ENCODE results near the gene TCF3. TPM values are rescaled to one million over a fixed set of nuclear protein-coding genes. Genes with fewer than 3 reads are reported as not detected.

Gene TCF3
- total RNA-seq, 1 donor = 55.0 TPM

- DNase-seq (ENCODE audit: insufficient read length, low spot score, missing footprints) = no peak
- H3K4me2 ChIP-seq (ENCODE audit: insufficient read depth, low read length) = no peak overlapping the region
- H2AFZ ChIP-seq (ENCODE audit: low read length) = no peak overlapping the region
- H3K36me3 ChIP-seq (ENCODE audit: insufficient read depth, low read length) = peaks cover 40% of the 10 kb centered on the region
- no peak overlapping the region for H3K4me3 ChIP-seq (ENCODE audit: insufficient read depth, low read length)
- H3K79me2 ChIP-seq (ENCODE audit: insufficient read depth, low read length) = no peaks in the 10 kb centered on the region
- peaks cover 19% of the 10 kb centered on the region for H4K20me1 ChIP-seq (ENCODE audit: insufficient read depth, low read length)
- no peak overlapping the region for H3K27ac ChIP-seq (ENCODE audit: low read depth, low read length)
- H3K9me3 ChIP-seq (ENCODE audit: low read depth, low read length) = no peaks in the 10 kb centered on the region
- H3K4me1 ChIP-seq (ENCODE audit: insufficient read depth, low read length) = no peaks in the 10 kb centered on the region
- no peaks in the 10 kb centered on the region for H3K27me3 ChIP-seq (ENCODE audit: insufficient read depth, low read length)
- TF ChIP-seq, protein P1, sequence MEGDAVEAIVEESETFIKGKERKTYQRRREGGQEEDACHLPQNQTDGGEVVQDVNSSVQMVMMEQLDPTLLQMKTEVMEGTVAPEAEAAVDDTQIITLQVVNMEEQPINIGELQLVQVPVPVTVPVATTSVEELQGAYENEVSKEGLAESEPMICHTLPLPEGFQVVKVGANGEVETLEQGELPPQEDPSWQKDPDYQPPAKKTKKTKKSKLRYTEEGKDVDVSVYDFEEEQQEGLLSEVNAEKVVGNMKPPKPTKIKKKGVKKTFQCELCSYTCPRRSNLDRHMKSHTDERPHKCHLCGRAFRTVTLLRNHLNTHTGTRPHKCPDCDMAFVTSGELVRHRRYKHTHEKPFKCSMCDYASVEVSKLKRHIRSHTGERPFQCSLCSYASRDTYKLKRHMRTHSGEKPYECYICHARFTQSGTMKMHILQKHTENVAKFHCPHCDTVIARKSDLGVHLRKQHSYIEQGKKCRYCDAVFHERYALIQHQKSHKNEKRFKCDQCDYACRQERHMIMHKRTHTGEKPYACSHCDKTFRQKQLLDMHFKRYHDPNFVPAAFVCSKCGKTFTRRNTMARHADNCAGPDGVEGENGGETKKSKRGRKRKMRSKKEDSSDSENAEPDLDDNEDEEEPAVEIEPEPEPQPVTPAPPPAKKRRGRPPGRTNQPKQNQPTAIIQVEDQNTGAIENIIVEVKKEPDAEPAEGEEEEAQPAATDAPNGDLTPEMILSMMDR (IDR thresholded peaks at IDR 0.05; ENCODE audit: extremely low read depth, low read depth, low read length) = no peak
These were observed 29.9 kb downstream of the TCF3 start for GRCh38 chr19:1622541-1622940.

DNA sequence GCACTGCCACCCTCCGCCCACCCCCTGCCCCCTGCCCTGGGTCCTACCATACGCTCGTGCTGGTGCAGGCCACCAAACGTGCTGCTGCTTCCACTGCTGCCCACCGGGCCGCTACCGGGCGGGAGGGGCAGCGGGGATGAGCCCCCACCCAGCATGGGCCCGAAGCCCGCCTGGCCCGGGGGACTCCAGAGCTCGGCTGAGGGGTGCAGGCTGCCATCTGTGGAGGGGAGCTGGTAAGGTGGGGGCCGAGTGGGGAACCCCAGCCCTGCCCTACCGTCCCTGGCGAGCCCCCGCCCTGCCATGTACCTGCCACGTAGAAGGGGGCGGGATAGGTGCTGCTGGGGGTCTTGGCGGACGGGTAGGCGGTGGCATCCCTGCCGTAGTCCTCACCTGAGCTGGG, 30.4 kb downstream of the TCF3 start:
- no peak overlapping the region for H2AFZ ChIP-seq (ENCODE audit: low read length)
- H3K27ac ChIP-seq (ENCODE audit: low read depth, low read length) = no peak overlapping the region
- peaks cover 40% of the 10 kb centered on the region for H3K36me3 ChIP-seq (ENCODE audit: insufficient read depth, low read length)
- no peaks in the 10 kb centered on the region for H3K9me3 ChIP-seq (ENCODE audit: low read depth, low read length)
- no peak overlapping the region for H3K4me3 ChIP-seq (ENCODE audit: insufficient read depth, low read length)
- H3K27me3 ChIP-seq (ENCODE audit: insufficient read depth, low read length) = no peaks in the 10 kb centered on the region
- TF ChIP-seq, protein P1 (IDR thresholded peaks at IDR 0.05; ENCODE audit: extremely low read depth, low read depth, low read length) = no peak
- no peak overlapping the region for H3K4me2 ChIP-seq (ENCODE audit: insufficient read depth, low read length)
- DNase-seq (ENCODE audit: insufficient read length, low spot score, missing footprints) = no peak
- H4K20me1 ChIP-seq (ENCODE audit: insufficient read depth, low read length) = peaks cover 20% of the 10 kb centered on the region
- no peaks in the 10 kb centered on the region for H3K4me1 ChIP-seq (ENCODE audit: insufficient read depth, low read length)
- H3K79me2 ChIP-seq (ENCODE audit: insufficient read depth, low read length) = no peaks in the 10 kb centered on the region

- no peaks in the 10 kb centered on the region for H3K9me3 ChIP-seq (ENCODE audit: low read depth, low read length)
- H3K27me3 ChIP-seq (ENCODE audit: insufficient read depth, low read length) = no peaks in the 10 kb centered on the region
- H3K36me3 ChIP-seq (ENCODE audit: insufficient read depth, low read length) = peaks cover 42% of the 10 kb centered on the region
- peaks cover 23% of the 10 kb centered on the region for H4K20me1 ChIP-seq (ENCODE audit: insufficient read depth, low read length)
- H2AFZ ChIP-seq (ENCODE audit: low read length) = no peak overlapping the region
- no peak overlapping the region for H3K4me3 ChIP-seq (ENCODE audit: insufficient read depth, low read length)
- TF ChIP-seq, protein P1 (IDR thresholded peaks at IDR 0.05; ENCODE audit: extremely low read depth, low read depth, low read length) = no peak
- no peaks in the 10 kb centered on the region for H3K79me2 ChIP-seq (ENCODE audit: insufficient read depth, low read length)
- no peaks in the 10 kb centered on the region for H3K4me1 ChIP-seq (ENCODE audit: insufficient read depth, low read length)
- no peak overlapping the region for H3K27ac ChIP-seq (ENCODE audit: low read depth, low read length)
- no peak for DNase-seq (ENCODE audit: insufficient read length, low spot score, missing footprints)
- no peak overlapping the region for H3K4me2 ChIP-seq (ENCODE audit: insufficient read depth, low read length)
These were observed 30.8 kb downstream of the TCF3 start for GRCh38 chr19:1621574-1621973.

DNA sequence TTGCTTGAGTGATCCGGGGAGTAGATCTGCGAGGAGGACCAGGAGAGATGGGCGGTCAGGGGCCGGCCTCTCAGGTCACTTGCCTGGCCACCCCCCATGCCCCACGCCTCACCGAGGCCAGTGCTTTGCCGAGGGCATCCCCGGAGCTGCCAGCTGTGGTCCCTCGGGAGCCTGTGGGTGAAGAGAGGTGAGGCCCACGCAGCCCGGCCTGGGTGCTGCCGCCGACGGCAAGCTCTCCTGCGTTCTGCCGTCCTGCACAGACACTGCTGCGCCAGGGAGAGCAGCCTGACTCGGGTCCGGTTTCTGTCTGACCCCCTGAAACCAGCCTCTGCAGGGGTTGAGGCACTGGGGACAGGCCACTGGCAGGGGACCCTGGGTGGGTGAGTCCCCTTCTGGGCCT, 31.4 kb downstream of the TCF3 start:
- H3K27me3 ChIP-seq (ENCODE audit: insufficient read depth, low read length) = no peaks in the 10 kb centered on the region
- peaks cover 23% of the 10 kb centered on the region for H4K20me1 ChIP-seq (ENCODE audit: insufficient read depth, low read length)
- no peak for DNase-seq (ENCODE audit: insufficient read length, low spot score, missing footprints)
- H3K36me3 ChIP-seq (ENCODE audit: insufficient read depth, low read length) = peaks cover 43% of the 10 kb centered on the region
- no peaks in the 10 kb centered on the region for H3K79me2 ChIP-seq (ENCODE audit: insufficient read depth, low read length)
- no peaks in the 10 kb centered on the region for H3K9me3 ChIP-seq (ENCODE audit: low read depth, low read length)
- no peak overlapping the region for H3K4me3 ChIP-seq (ENCODE audit: insufficient read depth, low read length)
- H2AFZ ChIP-seq (ENCODE audit: low read length) = no peak overlapping the region
- H3K27ac ChIP-seq (ENCODE audit: low read depth, low read length) = no peak overlapping the region
- no peaks in the 10 kb centered on the region for H3K4me1 ChIP-seq (ENCODE audit: insufficient read depth, low read length)
- TF ChIP-seq, protein P1 (IDR thresholded peaks at IDR 0.05; ENCODE audit: extremely low read depth, low read depth, low read length) = no peak
- no peak overlapping the region for H3K4me2 ChIP-seq (ENCODE audit: insufficient read depth, low read length)

Measured in osteoblast (primary cell).